HFF-Myc (cell line): ENCODE measurements around the gene CNTN4.

ENCODE experiments used
- DNase-seq: peaks from one replicate; pipeline ENCODE4 v3.0.0-alpha.2; 2011; ENCODE audit warnings: low read depth; ENCODE audit errors: extremely low read depth
- H3K4me3 ChIP-seq: replicated peaks from 2 replicates; pipeline ENCODE4 v1.5.1; 2011; ENCODE audit warnings: low read depth, mild to moderate bottlenecking, control low read depth, low read length
- CTCF ChIP-seq: IDR thresholded peaks from 2 replicates; pipeline ENCODE4 v1.5.1; 2012; ENCODE audit warnings: mild to moderate bottlenecking, low read depth, low read length, control low read depth; ENCODE audit errors: missing control alignments

The CNTN4 gene

GRCh38 chr3:2495746-2496145 lies 397.1 kb downstream of the CNTN4 start:
- H3K4me3 ChIP-seq, result no peak overlapping the region
- no peak for TF ChIP-seq CTCF
- DNase-seq, result no peak

DNA sequence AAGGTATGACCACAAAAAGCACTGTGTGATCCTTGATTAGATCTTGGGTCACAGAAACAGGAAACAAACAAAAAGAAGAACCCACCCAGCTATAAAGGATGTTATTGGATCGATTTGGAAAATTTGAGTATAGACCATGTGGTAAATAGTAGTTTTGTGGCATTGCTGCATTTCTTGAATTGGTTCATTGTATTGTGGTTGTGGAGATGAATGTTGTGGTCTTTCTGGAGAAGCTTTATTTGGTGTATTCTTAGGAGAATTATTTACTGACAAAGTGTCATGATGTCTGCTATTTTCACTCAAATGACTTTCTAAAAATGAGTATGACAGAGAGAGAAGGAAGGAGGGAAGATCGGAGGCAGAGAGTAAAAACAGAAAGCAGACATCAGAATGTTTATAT lies 406.2 kb downstream of the CNTN4 start:
- H3K4me3 ChIP-seq, result no peak overlapping the region
- TF ChIP-seq CTCF, result no peak
- DNase-seq, result no peak

- TF ChIP-seq CTCF, result no peak
- H3K4me3 ChIP-seq, result no peak overlapping the region
- DNase-seq, result no peak
These were observed 408.1 kb downstream of the CNTN4 start for GRCh38 chr3:2506776-2507175.

- no peak for TF ChIP-seq CTCF
- no peak for DNase-seq
- H3K4me3 ChIP-seq, result no peak overlapping the region
These were observed 412.0 kb downstream of the CNTN4 start for GRCh38 chr3:2510591-2511145.

GRCh38 chr3:2511356-2511755 lies 412.7 kb downstream of the CNTN4 start:
- DNase-seq, result no peak
- H3K4me3 ChIP-seq, result no peak overlapping the region
- no peak for TF ChIP-seq CTCF

- no peak for TF ChIP-seq CTCF
- DNase-seq, result no peak
- H3K4me3 ChIP-seq, result no peak overlapping the region
These were observed 414.2 kb downstream of the CNTN4 start for GRCh38 chr3:2512881-2513280.

GRCh38 chr3:2513986-2514385 lies 415.3 kb downstream of the CNTN4 start:
- no peak for TF ChIP-seq CTCF
- no peak overlapping the region for H3K4me3 ChIP-seq
- no peak for DNase-seq
